ENCODE measurements around the gene DCST2. TPM values are rescaled to one million over a fixed set of nuclear protein-coding genes. Genes with fewer than 3 reads are reported as not detected.
A peak's percentile ranks its signal among the peaks of the same experiment; 100 is the strongest.

DCST2 gene
- total and polyA plus RNA-seq, 2 of the 8 experiments (the other 6 are each of a cell fraction or from before 2014, with no cell fraction given), result 0.43 to 2.1 TPM

DNA sequence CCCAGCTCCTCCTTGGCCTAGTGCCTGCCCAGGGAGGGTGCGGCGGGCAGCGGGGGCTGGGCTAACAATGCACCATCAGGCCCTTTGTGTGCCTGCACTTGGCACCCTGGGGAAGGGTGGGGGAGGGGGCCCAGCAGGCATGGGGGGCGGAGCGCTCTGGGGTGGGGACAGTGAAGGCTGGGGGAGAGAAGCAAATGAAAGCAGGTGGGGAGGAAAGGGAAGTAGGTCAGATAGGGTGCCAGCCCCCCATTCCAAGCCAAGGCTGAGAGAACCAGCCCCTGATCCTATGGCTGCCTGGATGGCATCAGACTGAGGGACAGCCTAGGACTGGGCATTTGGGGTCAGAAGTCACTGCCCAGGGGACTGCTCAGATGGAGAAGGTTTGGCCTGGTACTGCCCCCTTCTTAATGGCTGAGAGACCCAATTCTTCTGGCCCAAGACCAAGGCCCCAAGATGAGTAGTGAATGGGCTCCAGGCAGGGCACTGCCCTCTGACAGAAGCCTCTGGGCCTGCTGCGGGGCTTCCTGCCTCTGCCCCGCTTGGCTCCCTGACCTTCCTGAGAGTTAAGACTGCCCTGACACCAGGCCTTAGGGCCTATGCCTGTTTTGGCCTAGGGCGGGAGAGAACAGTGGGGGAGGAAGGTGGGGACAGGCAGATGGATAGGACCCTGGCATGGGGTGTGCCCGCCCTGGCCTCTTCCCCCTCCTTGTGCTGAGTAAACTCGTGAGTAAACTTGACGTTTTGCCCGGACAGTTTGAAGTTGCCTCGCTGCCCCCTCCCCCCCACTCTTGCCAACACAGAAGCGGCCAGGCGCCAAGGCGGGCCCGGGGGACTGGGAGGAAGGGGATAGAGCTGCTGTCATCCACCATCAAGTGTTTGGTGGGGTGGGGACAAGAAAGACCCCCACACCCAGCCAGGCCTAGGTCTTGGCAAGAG, 28.2 kb downstream of the DCST2 start:
- Histone ChIP-seq H4K91ac (replicated peaks; ENCODE audit: insufficient read length, low read length) (peak overlapping the region; percentile 63), H3K4me2 (ENCODE audit: insufficient read depth in 1 of 2, low read depth in 2 of 2, low read length in 2 of 2) (peak overlapping the region; percentile 79 to 93), H3K9ac (replicated peaks in 1 of 4; ENCODE audit: extremely low read depth in 1 of 4, low read depth in 3 of 4, low read length in 3 of 4) (no peak overlapping the region), H2BK5ac (ENCODE audit: low read depth, low read length) (peak overlapping the region; percentile 99; the same call in 1 of the 2 replicates), H4K5ac (ENCODE audit: insufficient read length, low read depth, low read length) (peak overlapping the region; percentile 53), H2BK12ac (ENCODE audit: low read depth, low read length) (peak overlapping the region; percentile 100; the same call in 1 of the 2 replicates), H3K56ac (replicated peaks; ENCODE audit: insufficient read length, low read depth, low read length) (no peak overlapping the region), H2BK20ac (ENCODE audit: low read length) (0 out of 2 replicates have a peak overlapping the region, but pooled peaks have one; percentile 80), H2BK15ac (ENCODE audit: low read length) (peak overlapping the region; percentile 72; the same call in 1 of the 2 replicates), H3K14ac (ENCODE audit: insufficient read length) (no peak overlapping the region), H3K18ac (ENCODE audit: extremely low read depth, low read length) (peak overlapping the region; percentile 40; the same call in 1 of the 2 replicates), H3K23me2 (ENCODE audit: low read depth, low read length) (peaks cover 12% of the 10 kb centered on the region; the same call in 1 of the 2 replicates), H3K79me2 (ENCODE audit: control insufficient read depth in 1 of 2, insufficient read depth in 2 of 2, low read length in 2 of 2) (peaks cover 0 to 59% of the 10 kb centered on the region in 2 experiments; a peak in 3 of 4 replicates), H3K27me3 (replicated peaks in 1 of 4; ENCODE audit: control insufficient read depth in 3 of 4, extremely low read depth in 1 of 4, insufficient read depth in 3 of 4, low read length in 3 of 4) (no peaks in the 10 kb centered on the region), H3K4ac (replicated peaks; ENCODE audit: insufficient read length, low read depth, low read length) (no peak overlapping the region), H3K4me3 (ENCODE audit: extremely low read depth in 1 of 4, insufficient read depth in 2 of 4, low read depth in 3 of 4, low read length in 4 of 4) (peak overlapping the region in 3 of 4 experiments; percentile 2 to 99 (median 45); a peak in 3 of 8 replicates), H3K27ac (ENCODE audit: low read depth, low read length) (no peak overlapping the region), H3K79me1 (ENCODE audit: low read depth, low read length) (peaks cover 17% of the 10 kb centered on the region), H3K4me1 (replicated peaks in 1 of 4; ENCODE audit: control insufficient read depth in 3 of 4, insufficient read depth in 4 of 4, low read length in 3 of 4) (peaks cover 6 to 40% (median 23%) of the 10 kb centered on the region in 4 experiments), H3K36me3 (ENCODE audit: control insufficient read depth in 2 of 4, insufficient read depth in 4 of 4, low read length in 3 of 4) (peaks cover 0 to 2% (median 0%) of the 10 kb centered on the region in 4 experiments; a peak in 2 of 8 replicates), H4K20me1 (replicated peaks in 1 of 2; ENCODE audit: control insufficient read depth in 1 of 2, insufficient read depth in 2 of 2, low read length in 2 of 2) (peaks cover 0 to 17% of the 10 kb centered on the region in 2 experiments), H2AK5ac (ENCODE audit: low read depth, low read length) (peak overlapping the region; percentile 97; the same call in 1 of the 2 replicates), H2BK120ac (replicated peaks; ENCODE audit: low read depth, low read length) (no peak overlapping the region), H3K23ac (ENCODE audit: insufficient read length) (no peak overlapping the region), H3K9me3 (ENCODE audit: insufficient read depth in 2 of 2, low read depth in 1 of 2, low read length in 1 of 2) (no peaks in the 10 kb centered on the region), H2AFZ (ENCODE audit: low read length) (no peak overlapping the region), H4K8ac (ENCODE audit: extremely low read depth, insufficient read depth, low read length) (peak overlapping the region; percentile 53; the same call in 1 of the 2 replicates)
- no peak for FAIRE-seq
- POLR2A ChIA-PET (ENCODE audit: partially characterized antibody), result interaction anchor here (1.6 to 42.8 kb wide), 4 partner anchors 10 to 47 kb away, joined by 4 to 702 read pairs (median 395); partner anchors contain the start of genes CKS1B, FLAD1, PBXIP1 and PYGO2
- CTCF ChIA-PET (ENCODE audit: partially characterized antibody), result interaction anchor here (1.4 to 18.6 kb wide), 12 partner anchors 7 to 80 kb away, joined by 3 to 354 read pairs (median 16); partner anchors contain the start of genes ADAM15, LENEP, PBXIP1 and ZBTB7B
- WGBS, 2 experiments (ENCODE audit: extremely low coverage in 1 of 2, insufficient coverage in 1 of 2, insufficient read length in 1 of 2, insufficient replicate concordance in 2 of 2, low coverage in 1 of 2, low lambda C conversion rate in 2 of 2, missing lambda C conversion rate in 1 of 2), result 84% methylated on average over 12 of the region's 17 CpGs; no CpG with 5 or more reads in 1 of the 2 experiments
- no peak for DNase-seq (ENCODE audit: low read depth in 1 of 2, low spot score in 2 of 2)
- TF ChIP-seq TAF1 (IDR thresholded peaks at IDR 0.05; ENCODE audit: low read depth, low read length) (no peak), GTF2F1 (IDR thresholded peaks at IDR 0.05; ENCODE audit: borderline replicate concordance, low read depth, low read length) (no peak), BRCA1 (IDR thresholded peaks at IDR 0.05; ENCODE audit: low read depth, low read length) (no peak), BCL11A (IDR thresholded peaks at IDR 0.05; ENCODE audit: low read depth in 2 of 2, low read length in 2 of 2) (no peak), EZH2 (IDR thresholded peaks at IDR 0.05; ENCODE audit: low read depth, low read length, severe bottlenecking) (no peak), SUZ12 (IDR thresholded peaks at IDR 0.05; ENCODE audit: low read length) (no peak), KDM4A (IDR thresholded peaks at IDR 0.05; ENCODE audit: low read depth, low read length, severe bottlenecking) (no peak)
- TF ChIP-seq, protein P1, sequence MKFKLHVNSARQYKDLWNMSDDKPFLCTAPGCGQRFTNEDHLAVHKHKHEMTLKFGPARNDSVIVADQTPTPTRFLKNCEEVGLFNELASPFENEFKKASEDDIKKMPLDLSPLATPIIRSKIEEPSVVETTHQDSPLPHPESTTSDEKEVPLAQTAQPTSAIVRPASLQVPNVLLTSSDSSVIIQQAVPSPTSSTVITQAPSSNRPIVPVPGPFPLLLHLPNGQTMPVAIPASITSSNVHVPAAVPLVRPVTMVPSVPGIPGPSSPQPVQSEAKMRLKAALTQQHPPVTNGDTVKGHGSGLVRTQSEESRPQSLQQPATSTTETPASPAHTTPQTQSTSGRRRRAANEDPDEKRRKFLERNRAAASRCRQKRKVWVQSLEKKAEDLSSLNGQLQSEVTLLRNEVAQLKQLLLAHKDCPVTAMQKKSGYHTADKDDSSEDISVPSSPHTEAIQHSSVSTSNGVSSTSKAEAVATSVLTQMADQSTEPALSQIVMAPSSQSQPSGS (IDR thresholded peaks at IDR 0.05; ENCODE audit: low read length), result no peak

Data from H1 (cell line).